Neural cell (in vitro differentiated cells): ENCODE data around the gene PLXNA2. TPM values are rescaled to one million over a fixed set of nuclear protein-coding genes. Genes with fewer than 3 reads are reported as not detected.

ENCODE experiments used
- H2AFZ ChIP-seq: fragments of 200-600, 300-800 bp; sonication (generic), shearing (Covaris generic); 2 replicates; pipeline ENCODE4 v1.6.0; 2014; ENCODE audit warnings: low read depth, mild to moderate bottlenecking, antibody characterized with exemption, low read length, moderate library complexity
- H3F3A ChIP-seq: fragments of 200-600 bp; shearing (Covaris generic); 2 replicates; pipeline ENCODE4 v1.6.1; 2016; ENCODE audit warnings: mild to moderate bottlenecking, moderate library complexity, mixed read lengths, antibody characterized with exemption, low read length; ENCODE audit not compliant: insufficient read depth, poor library complexity, severe bottlenecking
- H3K27ac ChIP-seq: fragments of 200-600, 300-800 bp; sonication (generic), shearing (Covaris generic); 2 replicates; pipeline ENCODE4 v1.5.1; 2014; ENCODE audit warnings: mild to moderate bottlenecking, low read length, moderate library complexity
- H3K27me3 ChIP-seq: fragments of 300-800, 200-600 bp; sonication (generic), shearing (Covaris generic); 2 replicates; pipeline ENCODE4 v1.6.0; 2014; ENCODE audit warnings: mild to moderate bottlenecking, low read depth, low read length, moderate library complexity; ENCODE audit not compliant: insufficient read depth
- H3K36me3 ChIP-seq: fragments of 300-800, 200-600 bp; sonication (generic), shearing (Covaris generic); 2 replicates; pipeline ENCODE4 v1.5.1; 2014; ENCODE audit warnings: mild to moderate bottlenecking, antibody characterized with exemption, low read length, moderate library complexity; ENCODE audit not compliant: insufficient read depth
- H3K4me2 ChIP-seq: fragments of 300-800, 200-600 bp; sonication (generic), shearing (Covaris generic); 2 replicates; pipeline ENCODE4 v1.6.0; 2014; ENCODE audit warnings: mild to moderate bottlenecking, low read length
- H3K4me3 ChIP-seq: fragments of 300-800, 200-600 bp; sonication (generic), shearing (Covaris generic); 2 replicates; pipeline ENCODE4 v1.5.1; 2014; ENCODE audit warnings: mild to moderate bottlenecking, low read length, moderate library complexity
- H3K79me2 ChIP-seq: fragments of 200-600 bp; shearing (Covaris generic); replicated peaks from 2 replicates; pipeline ENCODE4 v1.6.0; 2014; ENCODE audit warnings: mild to moderate bottlenecking, low read length, moderate library complexity; ENCODE audit not compliant: insufficient read depth
- H3K9ac ChIP-seq: fragments of 300-800, 200-600 bp; sonication (generic), shearing (Covaris generic); 2 replicates; pipeline ENCODE4 v1.6.1; 2016; ENCODE audit warnings: mild to moderate bottlenecking, low read length, mixed read lengths
- H3K9me2 ChIP-seq: fragments of 200-600 bp; shearing (Covaris generic); 2 replicates; pipeline ENCODE4 v1.6.1; 2016; ENCODE audit warnings: mild to moderate bottlenecking, low read length, mixed read lengths; ENCODE audit not compliant: insufficient read depth
- H3K9me3 ChIP-seq: fragments of 200-600, 300-800 bp; sonication (generic), shearing (Covaris generic); 2 replicates; pipeline ENCODE4 v1.6.1; 2016; ENCODE audit warnings: mild to moderate bottlenecking, mixed run types, low read length, moderate library complexity, mixed read lengths
- H4K20me1 ChIP-seq: fragments of 200-600 bp; shearing (Covaris generic); 2 replicates; pipeline ENCODE4 v1.6.1; 2016; ENCODE audit warnings: mild to moderate bottlenecking, mixed run types; ENCODE audit not compliant: insufficient read depth
- CTCF ChIP-seq: fragments of 450-650 bp; IDR thresholded peaks from 2 replicates; pipeline ENCODE4 v1.5.1; 2014; ENCODE audit warnings: antibody characterized with exemption, mild to moderate bottlenecking, moderate library complexity; ENCODE audit not compliant: poor library complexity, severe bottlenecking
- EP300 ChIP-seq: fragments of 450-650 bp; conservative IDR thresholded peaks from 2 replicates; pipeline ENCODE4 v1.6.1; 2014; ENCODE audit warnings: antibody characterized with exemption, mild to moderate bottlenecking, moderate library complexity; ENCODE audit not compliant: poor library complexity, severe bottlenecking
- EZH2 ChIP-seq: fragments of 200-600, 300-800 bp; shearing (Covaris generic), sonication (generic); IDR thresholded peaks from 2 replicates; pipeline ENCODE4 v1.6.1; 2014; ENCODE audit warnings: antibody characterized with exemption, low read length, borderline replicate concordance, mild to moderate bottlenecking; ENCODE audit not compliant: insufficient read depth, poor library complexity, severe bottlenecking
- MXI1 ChIP-seq: fragments of 450-650 bp; conservative IDR thresholded peaks from 2 replicates; pipeline ENCODE4 v1.6.1; 2014; ENCODE audit warnings: antibody characterized with exemption, mild to moderate bottlenecking; ENCODE audit not compliant: poor library complexity, severe bottlenecking
- POLR2AphosphoS5 ChIP-seq: IDR thresholded peaks from 2 replicates; pipeline ENCODE4 v1.6.1; 2012
- RAD21 ChIP-seq: fragments of 450-650 bp; conservative IDR thresholded peaks from 2 replicates; pipeline ENCODE4 v1.6.1; 2014; ENCODE audit warnings: antibody characterized with exemption, mild to moderate bottlenecking, moderate library complexity
- REST ChIP-seq: IDR thresholded peaks from 2 replicates; pipeline ENCODE4 v1.6.1; 2012; ENCODE audit warnings: borderline replicate concordance
- SMC3 ChIP-seq: fragments of 450-650 bp; conservative IDR thresholded peaks from 2 replicates; pipeline ENCODE4 v1.6.1; 2014; ENCODE audit warnings: antibody characterized with exemption, mild to moderate bottlenecking, moderate library complexity; ENCODE audit not compliant: poor library complexity
- TAF1 ChIP-seq: IDR thresholded peaks from 2 replicates; pipeline ENCODE4 v1.6.1; 2012; ENCODE audit warnings: low read depth
- polyA plus RNA-seq: library from polyadenylated mRNA; depleted of rRNA; stranded (reverse); fragments of >200 nt; gene quantifications from 2 replicates; pipeline ENCODE4 v1.2.3, GENCODE V29; 2014

PLXNA2 gene
- polyA plus RNA-seq, 1 donor from 2014 or later, result 30.6 TPM

GRCh38 chr1:208242146-208242545 is 2.0 kb downstream of the PLXNA2 start:
- H3K36me3 ChIP-seq, result peaks cover 5% of the 10 kb centered on the region
- H2AFZ ChIP-seq, result no peak overlapping the region
- peak overlapping the region; percentile 95 for H3K4me2 ChIP-seq
- H3K79me2 ChIP-seq, result peaks cover 66% of the 10 kb centered on the region
- H4K20me1 ChIP-seq, result peaks cover 21% of the 10 kb centered on the region
- peak overlapping the region; percentile 95 for H3K4me3 ChIP-seq
- peak overlapping the region; percentile 8 for H3K27ac ChIP-seq
- H3K9me2 ChIP-seq, result no peaks in the 10 kb centered on the region
- TF ChIP-seq MXI1 (no peak), EP300 (no peak), EZH2 (no peak), RAD21 (no peak), SMC3 (no peak), TAF1 (no peak), CTCF (no peak), POLR2AphosphoS5 (no peak), REST (no peak)
- H3K9me3 ChIP-seq, result no peaks in the 10 kb centered on the region
- no peaks in the 10 kb centered on the region for H3K27me3 ChIP-seq
- H3F3A ChIP-seq, result no peaks in the 10 kb centered on the region
- peak overlapping the region; percentile 95 for H3K9ac ChIP-seq

GRCh38 chr1:208241512-208241911 is 2.7 kb downstream of the PLXNA2 start:
- peaks cover 72% of the 10 kb centered on the region for H3K79me2 ChIP-seq
- H3K9me2 ChIP-seq, result no peaks in the 10 kb centered on the region
- no peaks in the 10 kb centered on the region for H3F3A ChIP-seq
- H3K4me2 ChIP-seq, result peak overlapping the region; percentile 95
- peaks cover 21% of the 10 kb centered on the region for H4K20me1 ChIP-seq
- no peaks in the 10 kb centered on the region for H3K9me3 ChIP-seq
- TF ChIP-seq POLR2AphosphoS5 (no peak), EP300 (no peak), SMC3 (no peak), MXI1 (no peak), EZH2 (no peak), RAD21 (no peak), CTCF (no peak), TAF1 (no peak), REST (no peak)
- no peaks in the 10 kb centered on the region for H3K27me3 ChIP-seq
- peak overlapping the region; percentile 95 for H3K4me3 ChIP-seq
- H2AFZ ChIP-seq, result no peak overlapping the region
- peak overlapping the region; percentile 95 for H3K9ac ChIP-seq
- H3K36me3 ChIP-seq, result peaks cover 5% of the 10 kb centered on the region
- H3K27ac ChIP-seq, result peak overlapping the region; percentile 20
